Left renal pelvis (tissue), 4 donors: Measurements from ENCODE around the gene GPR22. TPM values are rescaled to one million over a fixed set of nuclear protein-coding genes. Genes with fewer than 3 reads are reported as not detected.

Experiments used
- DNase-seq, 4 donors: peaks; one replicate each; pipeline ENCODE4 v3.0.0-alpha.2; 2013; ENCODE audit warnings: low read depth in 4 of 4, low spot score in 3 of 4
- polyA plus RNA-seq, 4 donors: library from polyadenylated mRNA; unstranded; fragments of 120-200 nt; gene quantifications; one replicate each; pipeline ENCODE4 v1.2.1, GENCODE V29; 2013; ENCODE audit not compliant: insufficient read length in 4 of 4

GPR22 gene, protein sequence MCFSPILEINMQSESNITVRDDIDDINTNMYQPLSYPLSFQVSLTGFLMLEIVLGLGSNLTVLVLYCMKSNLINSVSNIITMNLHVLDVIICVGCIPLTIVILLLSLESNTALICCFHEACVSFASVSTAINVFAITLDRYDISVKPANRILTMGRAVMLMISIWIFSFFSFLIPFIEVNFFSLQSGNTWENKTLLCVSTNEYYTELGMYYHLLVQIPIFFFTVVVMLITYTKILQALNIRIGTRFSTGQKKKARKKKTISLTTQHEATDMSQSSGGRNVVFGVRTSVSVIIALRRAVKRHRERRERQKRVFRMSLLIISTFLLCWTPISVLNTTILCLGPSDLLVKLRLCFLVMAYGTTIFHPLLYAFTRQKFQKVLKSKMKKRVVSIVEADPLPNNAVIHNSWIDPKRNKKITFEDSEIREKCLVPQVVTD
- polyA plus RNA-seq = under 1 TPM; 0.12 to 0.53 (median 0.36) TPM

GRCh38 chr7:107469929-107470328 is at the start of gene GPR22:
Gene GPR22 (plus strand): TSS chr7:107470057. CDS start chr7:107474061, 4,004 bp downstream.
- no peak for DNase-seq

GRCh38 chr7:107427462-107427861 is 42.4 kb upstream of the GPR22 start:
- no peak for DNase-seq

GRCh38 chr7:107428642-107429041 is 41.2 kb upstream of the GPR22 start:
- no peak for DNase-seq

GRCh38 chr7:107430057-107430456 is 39.8 kb upstream of the GPR22 start:
- DNase-seq = no peak

GRCh38 chr7:107432261-107432660 is 37.6 kb upstream of the GPR22 start:
- DNase-seq = no peak

DNA sequence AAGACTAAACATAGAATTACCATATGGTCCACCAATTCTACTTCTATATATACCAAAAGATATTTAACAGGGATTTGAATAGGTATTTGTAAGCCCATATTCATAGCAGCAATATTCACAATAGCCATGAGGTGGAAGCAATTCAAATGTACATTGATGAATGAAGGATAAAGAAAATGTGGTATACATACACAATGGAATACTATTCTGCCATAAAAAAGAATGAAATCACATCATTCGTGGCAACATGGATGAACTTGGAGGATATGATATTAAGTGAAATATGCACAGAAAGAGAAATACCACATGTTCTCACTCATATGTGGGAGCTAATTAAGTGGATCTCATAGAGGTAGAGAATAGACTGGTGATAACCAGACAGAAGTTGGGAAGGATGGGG is 34.1 kb upstream of the GPR22 start:
- no peak for DNase-seq

DNA sequence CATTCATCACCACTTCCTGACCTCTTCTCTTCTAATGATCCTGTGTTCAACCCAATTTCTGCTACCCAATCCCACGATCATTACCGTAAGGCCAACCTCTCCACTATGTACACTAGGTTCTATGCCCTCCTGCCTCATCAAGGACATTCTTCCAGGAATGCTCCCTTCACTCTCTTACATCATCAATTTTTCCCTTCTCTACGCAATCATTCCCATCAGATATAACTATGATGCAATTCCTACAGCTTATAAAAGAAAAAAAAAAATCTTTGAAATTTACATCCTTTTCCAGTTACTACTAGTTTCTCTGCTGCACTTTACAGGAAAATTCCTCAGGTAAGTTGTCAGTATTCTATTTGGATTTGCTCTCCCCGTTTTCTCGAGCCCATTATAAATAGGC is 30.8 kb upstream of the GPR22 start:
- DNase-seq = no peak

GRCh38 chr7:107441581-107442422 is 28.1 kb upstream of the GPR22 start:
- DNase-seq = no peak

DNA sequence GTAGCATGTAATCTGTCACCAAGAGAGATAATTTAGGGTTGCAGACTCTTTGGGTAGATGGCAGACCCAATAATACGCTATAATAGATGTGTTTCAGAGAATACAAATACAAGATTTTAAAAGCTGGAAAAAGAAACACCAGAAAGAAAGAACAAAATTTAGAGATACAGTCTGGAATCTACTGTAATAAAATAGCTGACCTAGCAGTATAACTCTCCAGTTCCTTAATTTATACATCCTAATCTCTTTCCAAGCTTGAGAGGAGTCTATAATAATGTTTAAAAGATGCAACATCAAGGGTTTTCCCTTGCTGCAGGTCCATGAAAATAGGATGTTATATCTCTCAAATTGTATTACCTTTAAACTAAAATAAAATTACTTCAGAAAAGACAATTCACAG is 27.2 kb upstream of the GPR22 start:
- DNase-seq = no peak

- no peak for DNase-seq
These were observed 23.3 kb upstream of the GPR22 start for GRCh38 chr7:107446531-107446930.

DNA sequence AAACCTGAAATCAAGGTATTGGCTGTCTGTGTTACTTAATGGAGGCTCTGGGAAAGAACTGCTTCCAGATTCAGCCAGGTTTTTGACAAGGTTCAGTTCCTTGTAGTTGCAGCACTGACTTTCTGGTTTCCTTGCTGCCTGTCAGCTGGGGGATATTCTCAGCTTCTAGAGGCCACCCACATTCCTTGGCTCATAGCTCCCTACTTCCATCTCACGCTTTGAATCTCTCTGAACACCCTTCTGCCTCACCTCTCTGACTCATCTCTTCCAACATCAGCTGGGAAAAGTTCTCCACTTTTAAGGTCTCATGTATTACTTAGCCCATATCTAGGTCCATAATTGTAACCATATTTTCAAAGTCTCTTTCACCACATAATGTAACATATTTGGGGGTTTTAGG is 22.9 kb upstream of the GPR22 start:
- no peak for DNase-seq

- DNase-seq = no peak
These were observed 18.9 kb upstream of the GPR22 start for GRCh38 chr7:107450970-107451369.

- DNase-seq = no peak
These were observed 16.5 kb upstream of the GPR22 start for GRCh38 chr7:107453388-107453787.

DNA sequence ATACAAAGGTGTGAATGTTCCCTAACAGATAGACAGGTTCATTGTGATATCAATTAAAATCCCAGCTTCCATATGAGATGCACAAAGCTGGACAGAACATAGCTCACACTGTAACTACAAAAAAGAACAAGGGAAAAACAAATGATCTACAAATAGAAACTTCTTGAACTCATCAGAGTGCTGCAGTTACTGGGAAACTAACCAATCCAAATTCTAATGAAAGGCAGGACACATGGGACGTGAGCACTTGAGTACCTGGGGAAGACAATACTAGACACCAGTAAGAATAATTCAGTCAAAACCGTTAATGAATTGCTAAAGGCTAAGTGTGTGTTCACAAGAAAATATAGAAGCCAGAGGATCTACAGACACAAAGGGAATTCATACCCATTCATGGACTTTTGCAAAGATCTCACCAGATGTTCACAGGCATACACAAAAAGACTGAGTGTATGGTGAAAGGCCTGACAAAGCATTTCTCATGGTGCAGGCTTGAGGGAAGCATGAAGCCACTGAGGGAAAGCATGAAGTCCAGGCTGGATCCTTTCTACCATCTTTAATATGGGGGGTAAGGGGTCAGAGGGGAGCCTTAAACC is 7.8 kb upstream of the GPR22 start:
- no peak for DNase-seq

DNA sequence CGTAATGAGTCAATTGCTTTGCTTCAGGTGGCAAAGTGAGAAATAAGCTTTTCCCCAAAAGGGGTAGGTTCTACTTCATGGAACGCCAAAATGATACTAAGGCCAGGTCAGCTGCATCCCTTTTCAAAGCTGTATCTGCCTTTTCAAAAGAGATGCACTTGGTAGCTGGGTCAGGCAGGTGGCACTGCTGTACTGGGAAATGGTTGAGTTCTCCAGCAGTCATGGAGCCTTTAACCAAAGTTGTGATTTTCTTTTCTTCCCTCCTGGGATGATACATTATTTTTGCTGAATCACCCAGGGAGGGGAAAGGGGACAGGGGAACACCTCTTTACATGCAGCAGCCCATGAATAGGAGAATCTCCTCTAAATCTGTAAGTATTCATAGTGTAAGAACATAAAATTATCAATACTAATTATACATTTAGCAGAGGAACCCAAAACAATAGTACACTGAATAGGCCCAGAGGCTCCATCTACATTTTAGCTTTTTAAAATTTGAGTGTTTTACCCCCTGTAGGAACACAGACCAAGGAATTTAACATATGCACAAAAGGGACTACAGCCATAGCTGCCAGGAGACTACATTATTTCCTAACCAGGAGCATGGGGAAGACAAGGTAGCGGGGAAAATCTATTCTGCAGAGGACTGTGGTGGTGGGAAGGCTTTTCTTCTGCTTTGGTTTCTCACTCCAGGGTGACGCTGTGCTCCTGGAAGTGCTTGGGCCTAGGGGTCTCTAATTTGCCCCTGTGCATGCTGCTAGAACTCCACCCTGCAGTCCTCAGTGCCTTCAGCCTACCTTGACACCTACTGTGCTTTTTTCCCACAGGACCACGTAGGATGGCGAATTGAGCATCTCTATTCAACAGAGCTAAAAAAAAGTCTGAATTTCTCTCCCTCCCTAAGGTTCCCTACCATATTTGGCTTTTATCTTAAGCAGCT is 6.4 kb upstream of the GPR22 start:
- DNase-seq = peak in 2 of 4 donors; percentile 10 to 15

GRCh38 chr7:107464666-107465226 is 5.1 kb upstream of the GPR22 start:
- no peak for DNase-seq

- DNase-seq = no peak
These were observed 1.9 kb upstream of the GPR22 start for GRCh38 chr7:107467972-107468371.

DNA sequence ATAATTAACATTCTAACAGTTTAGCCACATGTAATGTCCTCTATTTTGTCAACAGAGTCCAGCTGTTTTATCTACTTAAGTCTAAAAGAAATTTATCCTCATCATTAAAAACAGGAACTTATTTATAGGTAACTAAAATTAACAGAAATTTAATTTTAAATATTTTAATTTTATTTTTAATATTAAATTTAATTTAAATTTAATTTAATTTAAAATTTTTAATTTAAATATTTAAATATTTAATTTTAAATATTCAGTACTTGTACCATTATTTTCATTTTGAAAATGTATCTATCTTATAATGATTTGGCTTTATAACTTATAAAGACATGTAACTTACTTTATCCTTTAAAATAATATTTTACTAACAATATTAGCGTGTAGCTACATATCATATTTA is 1.0 kb upstream of the GPR22 start:
- no peak for DNase-seq

- no peak for DNase-seq
These were observed 1.6 kb downstream of the GPR22 start for GRCh38 chr7:107471292-107472070.
